Measurements from ENCODE around the gene ATP8A2.

DNA sequence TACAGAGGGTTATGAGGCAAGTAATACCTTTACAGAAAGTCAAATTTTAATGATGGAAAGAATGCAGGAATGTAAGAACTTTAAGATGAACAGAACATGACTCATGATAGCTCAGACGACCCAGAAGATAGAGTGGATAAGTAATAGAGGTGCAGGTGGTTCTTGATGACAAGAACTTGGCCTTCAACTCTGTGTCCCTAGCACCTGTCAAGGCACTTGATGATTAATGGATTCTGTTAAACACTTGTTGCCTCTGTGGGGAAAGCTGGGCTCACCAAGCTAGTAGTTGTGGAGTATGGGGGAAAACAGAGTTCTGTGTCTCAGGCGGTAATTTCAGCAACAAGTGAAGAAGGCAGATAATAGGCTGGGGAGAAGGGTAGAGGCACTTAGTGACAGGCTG, 306.2 kb downstream of the ATP8A2 start:
- TF ChIP-seq, protein P1, sequence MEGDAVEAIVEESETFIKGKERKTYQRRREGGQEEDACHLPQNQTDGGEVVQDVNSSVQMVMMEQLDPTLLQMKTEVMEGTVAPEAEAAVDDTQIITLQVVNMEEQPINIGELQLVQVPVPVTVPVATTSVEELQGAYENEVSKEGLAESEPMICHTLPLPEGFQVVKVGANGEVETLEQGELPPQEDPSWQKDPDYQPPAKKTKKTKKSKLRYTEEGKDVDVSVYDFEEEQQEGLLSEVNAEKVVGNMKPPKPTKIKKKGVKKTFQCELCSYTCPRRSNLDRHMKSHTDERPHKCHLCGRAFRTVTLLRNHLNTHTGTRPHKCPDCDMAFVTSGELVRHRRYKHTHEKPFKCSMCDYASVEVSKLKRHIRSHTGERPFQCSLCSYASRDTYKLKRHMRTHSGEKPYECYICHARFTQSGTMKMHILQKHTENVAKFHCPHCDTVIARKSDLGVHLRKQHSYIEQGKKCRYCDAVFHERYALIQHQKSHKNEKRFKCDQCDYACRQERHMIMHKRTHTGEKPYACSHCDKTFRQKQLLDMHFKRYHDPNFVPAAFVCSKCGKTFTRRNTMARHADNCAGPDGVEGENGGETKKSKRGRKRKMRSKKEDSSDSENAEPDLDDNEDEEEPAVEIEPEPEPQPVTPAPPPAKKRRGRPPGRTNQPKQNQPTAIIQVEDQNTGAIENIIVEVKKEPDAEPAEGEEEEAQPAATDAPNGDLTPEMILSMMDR (IDR thresholded peaks at IDR 0.05) = no peak
- no peak for TF ChIP-seq POLR2A (IDR thresholded peaks at IDR 0.05)
